H9 (cell line): ENCODE measurements around the gene CTLA4. TPM values are rescaled to one million over a fixed set of nuclear protein-coding genes. Genes with fewer than 3 reads are reported as not detected.

Experiments
- DNase-seq: peaks from one replicate; pipeline ENCODE4 v3.0.0-alpha.2; 2017
- H2AFZ ChIP-seq: one replicate; pipeline ENCODE4 v1.6.1; 2013; ENCODE audit warnings: mild to moderate bottlenecking, low read length, control low read depth, moderate library complexity
- H2AK5ac ChIP-seq: 2 replicates; pipeline ENCODE4 v1.6.1; 2013; ENCODE audit warnings: low read length, control low read depth, mixed read lengths; ENCODE audit not compliant: insufficient read length
- H2BK120ac ChIP-seq: one replicate; pipeline ENCODE4 v1.6.1; 2013; ENCODE audit warnings: low read depth, mild to moderate bottlenecking, low read length, control low read depth, inconsistent platforms; ENCODE audit not compliant: poor library complexity, severe bottlenecking
- H2BK12ac ChIP-seq: 2 replicates; pipeline ENCODE4 v1.6.1; 2013; ENCODE audit warnings: low read length, control low read depth, mixed read lengths, low read depth; ENCODE audit not compliant: insufficient read length
- H2BK15ac ChIP-seq: 2 replicates; pipeline ENCODE4 v1.6.1; 2013; ENCODE audit warnings: low read depth, low read length, control low read depth
- H2BK20ac ChIP-seq: one replicate; pipeline ENCODE4 v1.6.1; 2013; ENCODE audit warnings: low read depth, mild to moderate bottlenecking, low read length, control low read depth, inconsistent platforms; ENCODE audit not compliant: poor library complexity, severe bottlenecking
- H2BK5ac ChIP-seq: 2 replicates; pipeline ENCODE4 v1.6.1; 2013; ENCODE audit warnings: low read length, control low read depth, mixed read lengths; ENCODE audit not compliant: insufficient read length
- H3K14ac ChIP-seq: 2 replicates; pipeline ENCODE4 v1.6.1; 2013; ENCODE audit warnings: low read length, control low read depth; ENCODE audit not compliant: insufficient read depth
- H3K18ac ChIP-seq: 2 replicates; pipeline ENCODE4 v1.6.1; 2013; ENCODE audit warnings: low read depth, mild to moderate bottlenecking, mixed read lengths, low read length, control low read depth; ENCODE audit not compliant: insufficient read length
- H3K23ac ChIP-seq: 2 replicates; pipeline ENCODE4 v1.6.1; 2013; ENCODE audit warnings: low read length, control low read depth, mixed read lengths, low read depth; ENCODE audit not compliant: insufficient read length
- H3K23me2 ChIP-seq: 2 replicates; pipeline ENCODE4 v1.6.1; 2013; ENCODE audit warnings: low read depth, mild to moderate bottlenecking, mixed read lengths, low read length, control low read depth; ENCODE audit not compliant: insufficient read length, poor library complexity, severe bottlenecking
- H3K27ac ChIP-seq: 2 replicates; pipeline ENCODE4 v1.5.1; 2013; ENCODE audit warnings: low read length, control low read depth, mixed read lengths, low read depth; ENCODE audit not compliant: insufficient read length
- H3K27me3 ChIP-seq: 2 replicates; pipeline ENCODE4 v1.6.1; 2013; ENCODE audit warnings: low read length, control low read depth, inconsistent platforms; ENCODE audit not compliant: insufficient read depth
- H3K4ac ChIP-seq: 2 replicates; pipeline ENCODE4 v1.6.1; 2013; ENCODE audit warnings: low read depth, mild to moderate bottlenecking, control low read depth, inconsistent platforms, low read length, moderate library complexity
- H3K4me1 ChIP-seq: 2 replicates; pipeline ENCODE4 v1.6.1; 2013; ENCODE audit warnings: low read length, control low read depth, inconsistent platforms; ENCODE audit not compliant: insufficient read depth
- H3K4me2 ChIP-seq: 2 replicates; pipeline ENCODE4 v1.6.1; 2013; ENCODE audit warnings: low read length, control low read depth, mixed read lengths; ENCODE audit not compliant: insufficient read length, insufficient read depth
- H3K56ac ChIP-seq: 2 replicates; pipeline ENCODE4 v1.6.1; 2013; ENCODE audit warnings: low read depth, mild to moderate bottlenecking, mixed read lengths, low read length, control low read depth; ENCODE audit not compliant: insufficient read length
- H3K79me1 ChIP-seq: 2 replicates; pipeline ENCODE4 v1.6.1; 2013; ENCODE audit warnings: low read depth, mild to moderate bottlenecking, moderate library complexity, low read length, control low read depth, inconsistent platforms; ENCODE audit not compliant: insufficient read depth, poor library complexity, severe bottlenecking
- H3K79me2 ChIP-seq: 2 replicates; pipeline ENCODE4 v1.6.1; 2013; ENCODE audit warnings: low read length, control low read depth, inconsistent platforms; ENCODE audit not compliant: insufficient read depth
- H3K9ac ChIP-seq: 2 replicates; pipeline ENCODE4 v1.6.1; 2013; ENCODE audit warnings: low read length, control low read depth, mixed read lengths; ENCODE audit not compliant: insufficient read length; ENCODE audit errors: extremely low read depth
- H3K9me3 ChIP-seq: one replicate; pipeline ENCODE4 v1.6.1; 2013; ENCODE audit warnings: low read depth, low read length, inconsistent platforms; ENCODE audit not compliant: control insufficient read depth
- H3T11ph ChIP-seq: one replicate; pipeline ENCODE4 v1.6.1; 2013; ENCODE audit warnings: mild to moderate bottlenecking, low read length, control low read depth, inconsistent platforms
- H4K20me1 ChIP-seq: one replicate; pipeline ENCODE4 v1.6.1; 2013; ENCODE audit not compliant: control insufficient read depth, insufficient read length, insufficient read depth
- H4K5ac ChIP-seq: 2 replicates; pipeline ENCODE4 v1.6.1; 2013; ENCODE audit warnings: low read depth, mild to moderate bottlenecking, mixed read lengths, low read length, control low read depth; ENCODE audit not compliant: insufficient read length
- H4K8ac ChIP-seq: replicated peaks from 2 replicates; pipeline ENCODE4 v1.6.1; 2013; ENCODE audit warnings: low read length, control low read depth, mixed read lengths, low read depth; ENCODE audit not compliant: insufficient read length
- H4K91ac ChIP-seq: 2 replicates; pipeline ENCODE4 v1.6.1; 2013; ENCODE audit warnings: low read depth, mild to moderate bottlenecking, moderate library complexity, mixed read lengths, low read length, control low read depth; ENCODE audit not compliant: insufficient read length
- H3K27ac Mint-ChIP-seq, 3 experiments: 2 replicates in 2 of 3; 3 replicates in 1 of 3; pipeline ENCODE4 v1.8.0; 2020 to 2021; ENCODE audit warnings: mixed read lengths in 3 of 3, mild to moderate bottlenecking in 1 of 3, moderate library complexity in 1 of 3
- H3K27me3 Mint-ChIP-seq: 2 replicates; pipeline ENCODE4 v1.8.0; 2021; ENCODE audit warnings: low read depth, mild to moderate bottlenecking, moderate library complexity, mixed read lengths
- H3K36me3 Mint-ChIP-seq, 3 experiments: 2 replicates in 2 of 3; 3 replicates in 1 of 3; pipeline ENCODE4 v1.8.0; 2020 to 2021; ENCODE audit warnings: low read depth in 3 of 3, mixed read lengths in 3 of 3; ENCODE audit not compliant: insufficient read depth in 1 of 3
- H3K4me1 Mint-ChIP-seq, 2 experiments: 2 replicates each; pipeline ENCODE4 v1.8.0; 2020; ENCODE audit warnings: mixed read lengths in 2 of 2
- H3K4me3 Mint-ChIP-seq, 2 experiments: 2 replicates in 1 of 2; 3 replicates in 1 of 2; pipeline ENCODE4 v1.8.0; 2020 to 2021; ENCODE audit warnings: mild to moderate bottlenecking in 2 of 2, mixed read lengths in 2 of 2, moderate library complexity in 1 of 2
- H3K9me3 Mint-ChIP-seq, 2 experiments: 2 replicates in 1 of 2; 3 replicates in 1 of 2; pipeline ENCODE4 v1.8.0; 2020; ENCODE audit warnings: mild to moderate bottlenecking in 2 of 2, mixed read lengths in 2 of 2, moderate library complexity in 1 of 2
- CTCF ChIP-seq: fragments of 200-600 bp; sonication (generic); conservative IDR thresholded peaks from 3 replicates; pipeline ENCODE4 v1.8.0; 2021; ENCODE audit warnings: antibody characterized with exemption, mild to moderate bottlenecking
- WGBS: extraction: QIAGEN DNeasy Blood & Tissue Kit; methylation state at CpG from one replicate; pipeline ENCODE4 v1.1.7; 2013; ENCODE audit warnings: missing lambda C conversion rate, low lambda C conversion rate, mixed read lengths; ENCODE audit not compliant: insufficient read length; ENCODE audit errors: extremely low coverage; 5-methylcytosine and 5-hydroxymethylcytosine counted together
- total RNA-seq: library from RNA; stranded (reverse); gene quantifications from 2 replicates; pipeline ENCODE4 v1.2.1, GENCODE V29; 2021

CTLA4 gene
- total RNA-seq, 1 experiment from 2014 or later: not detected

- H2AFZ ChIP-seq: no peak overlapping the region
Measured at GRCh38 chr2:203909261-203909967, 41.8 kb downstream of the CTLA4 start.

More at GRCh38 chr2:203909261-203909967, 41.8 kb downstream of the CTLA4 start:
- Histone ChIP-seq H2BK15ac (no peak overlapping the region), H3K9me3 (no peaks in the 10 kb centered on the region), H3K79me2 (no peaks in the 10 kb centered on the region), H4K91ac (no peak overlapping the region), H4K8ac (no peak overlapping the region), H3K23ac (no peak overlapping the region), H3K18ac (no peak overlapping the region), H3K9ac (no peak overlapping the region), H2BK20ac (no peak overlapping the region), H3K27ac (no peak overlapping the region), H3K4me1 (peaks cover 5% of the 10 kb centered on the region; the same call in 1 of the 2 replicates), H4K5ac (no peak overlapping the region), H2BK5ac (no peak overlapping the region), H2AK5ac (no peak overlapping the region), H4K20me1 (no peaks in the 10 kb centered on the region), H3T11ph (no peak overlapping the region), H3K23me2 (no peaks in the 10 kb centered on the region), H3K4me2 (no peak overlapping the region), H3K79me1 (no peaks in the 10 kb centered on the region), H3K56ac (no peak overlapping the region), H3K14ac (no peak overlapping the region), H3K4ac (no peak overlapping the region), H3K27me3 (no peaks in the 10 kb centered on the region), H2BK12ac (no peak overlapping the region), H2BK120ac (no peak overlapping the region)
- WGBS: no CpG with 5 or more reads among the region's 8 CpGs
- no peaks in the 10 kb centered on the region for H3K9me3 Mint-ChIP-seq
- H3K27ac Mint-ChIP-seq: no peak overlapping the region
- H3K36me3 Mint-ChIP-seq: no peaks in the 10 kb centered on the region
- no peaks in the 10 kb centered on the region for H3K27me3 Mint-ChIP-seq
- no peak overlapping the region for H3K4me3 Mint-ChIP-seq
- peaks cover 0 to 8% of the 10 kb centered on the region in 2 experiments; a peak in 2 of 4 replicates for H3K4me1 Mint-ChIP-seq
- TF ChIP-seq CTCF: peak; percentile 81
- DNase-seq: no peak
